Ovary (tissue), 9 donors: ENCODE results near the gene COX10. TPM values are rescaled to one million over a fixed set of nuclear protein-coding genes. Genes with fewer than 3 reads are reported as not detected.
"Not testable (repeated sequence)": the region's sequence is repeated elsewhere in the genome, so short reads cannot be mapped to it uniquely, and the experiment has no call there.

Experiments
- DNase-seq, 5 donors: peaks; one replicate each; pipeline ENCODE4 v3.0.0-alpha.2; 2019 to 2020
- H3K27ac ChIP-seq, 2 donors: fragments of 200-600 bp; one replicate each; pipeline versions ENCODE4 v1.5.1 to v1.8.0; 2019 to 2022
- H3K27me3 ChIP-seq: fragments of 200-600 bp; one replicate; pipeline ENCODE4 v1.8.0; 2022
- H3K36me3 ChIP-seq: fragments of 200-600 bp; sonication (generic); one replicate; pipeline ENCODE4 v1.5.1; 2019
- H3K4me1 ChIP-seq: one replicate; pipeline ENCODE4 v1.8.1; 2013; ENCODE audit warnings: mild to moderate bottlenecking, moderate library complexity; ENCODE audit not compliant: insufficient read depth
- H3K4me3 ChIP-seq: fragments of 200-600 bp; sonication (generic); one replicate; pipeline ENCODE4 v1.5.1; 2017
- H3K9me3 ChIP-seq, 2 donors: fragments of 200-600 bp in 1 of 2; sonication (generic) in 1 of 2; one replicate each; pipeline versions ENCODE4 v1.5.1 to v1.8.1; 2013 to 2019; ENCODE audit warnings: mild to moderate bottlenecking in 1 of 2, moderate library complexity in 1 of 2
- CTCF ChIP-seq, 3 donors: fragments of 450-650 bp in 2 of 3; fragments of 200-600 bp in 1 of 3; IDR thresholded peaks; one replicate each; pipeline versions ENCODE4 v1.5.1 to v1.8.0; 2016 to 2022; ENCODE audit warnings: antibody characterized with exemption in 3 of 3, mild to moderate bottlenecking in 1 of 3
- EP300 ChIP-seq: sonication (generic); formaldehyde crosslinking; IDR thresholded peaks from one replicate; pipeline ENCODE4 v1.6.1; 2017; ENCODE audit warnings: antibody characterized with exemption
- POLR2A ChIP-seq: fragments of 450-650 bp; IDR thresholded peaks from one replicate; pipeline ENCODE4 v1.6.1; 2017; ENCODE audit warnings: antibody characterized with exemption, mild to moderate bottlenecking, moderate library complexity
- WGBS, 3 donors: extraction: QIAGEN DNeasy Blood & Tissue Kit in 1 of 3; methylation state at CpG; one replicate each; pipeline versions ENCODE4 v1.1.5 to v1.1.7; 2013 to 2017; 5-methylcytosine and 5-hydroxymethylcytosine counted together
- intact Hi-C, 4 donors: fragments of 100-400 bp; cut with DNase I; formaldehyde crosslinking; loops; one replicate each; pipeline versions ENCODE4 v1.11.0 to v1.15.1; 2022 to 2023
- polyA plus RNA-seq, 2 donors: library from polyadenylated mRNA; stranded (reverse); fragments of 200-250 nt in 1 of 2; fragments of 350-450 nt in 1 of 2; fragmentation: Illumina TruSeq in 1 of 2; extraction: RNeasy Lipid Tissue Mini Kit (QIAGEN cat#74804) in 1 of 2; gene quantifications; one replicate each; pipeline ENCODE4 v1.2.3, GENCODE V29; 2013 to 2014
- total RNA-seq, 7 donors: library from RNA; depleted of rRNA in 2 of 7; stranded (reverse); fragments of >200 nt in 2 of 7; fragmentation: NEBNext Ultra II Directional in 3 of 7; extraction: Animal tissue kit (Norgen Biotek cat#: 25700) in 3 of 7; gene quantifications; one replicate each; pipeline versions ENCODE4 v1.1.0 to v1.2.4, GENCODE V29; 2016 to 2023
- donor health status: DM: no; HTN: no; CAD: no; lungs with moderate emphysema.
- donor health status: DM: no; HTN: no; CAD: no.
- donor health status: Bipolar disorder and iron deficiency.
- donor health status: DM: yes; HTN: yes; CAD: no.
- donor health status: DM: no; HTN: no; CAD: no.
- donor health status: DM: yes; HTN: yes; CAD: no.

The COX10 gene
- total and polyA plus RNA-seq, 9 donors: 5.1 to 15.3 (median 11.7) TPM

GRCh38 chr17:14227052-14227451 is 157.7 kb downstream of the COX10 start:
- no peaks in the 10 kb centered on the region for H3K36me3 ChIP-seq
- DNase-seq: no peak
- H3K9me3 ChIP-seq: no peaks in the 10 kb centered on the region
- no peak overlapping the region for H3K27ac ChIP-seq
- WGBS, 3 donors: 95 to 97% (median 96%) methylated on average over 7 of the region's 7 CpGs
- H3K27me3 ChIP-seq: no peaks in the 10 kb centered on the region
- peaks cover 2% of the 10 kb centered on the region for H3K4me1 ChIP-seq
- no peak overlapping the region for H3K4me3 ChIP-seq
- TF ChIP-seq CTCF (IDR thresholded peaks at IDR 0.05): no peak
- no peak for TF ChIP-seq POLR2A
- TF ChIP-seq EP300: no peak
- intact Hi-C loops: no loop called here

GRCh38 chr17:14228903-14229302 is 159.6 kb downstream of the COX10 start:
- no peak for DNase-seq
- Histone ChIP-seq H3K27ac (no peak overlapping the region), H3K27me3 (no peaks in the 10 kb centered on the region), H3K4me3 (no peak overlapping the region), H3K9me3 (no peaks in the 10 kb centered on the region), H3K4me1 (peaks cover 2% of the 10 kb centered on the region), H3K36me3 (no peaks in the 10 kb centered on the region)
- intact Hi-C loops: no loop called here
- no peak for TF ChIP-seq CTCF (IDR thresholded peaks at IDR 0.05)
- TF ChIP-seq POLR2A: no peak
- TF ChIP-seq EP300: no peak
- WGBS, 3 donors: 9 to 31% (median 16%) methylated on average over 4 of the region's 4 CpGs

GRCh38 chr17:14231187-14231586 is 161.9 kb downstream of the COX10 start:
- H3K36me3 ChIP-seq, H3K27ac ChIP-seq, H3K4me3 ChIP-seq, H3K4me1 ChIP-seq, intact Hi-C loops, DNase-seq, H3K27me3 ChIP-seq, H3K9me3 ChIP-seq: not testable (repeated sequence)
- 53 to 66% (median 59%) methylated on average over 4 to 5 of the region's 6 CpGs for WGBS, 3 donors

- H3K27ac ChIP-seq, DNase-seq, intact Hi-C loops, H3K36me3 ChIP-seq, H3K27me3 ChIP-seq, H3K4me3 ChIP-seq, H3K4me1 ChIP-seq, H3K9me3 ChIP-seq: not testable (repeated sequence)
- 63 to 86% (median 76%) methylated on average over 2 of the region's 2 CpGs for WGBS, 3 donors
Measured at GRCh38 chr17:14235047-14235446, 165.7 kb downstream of the COX10 start.

GRCh38 chr17:14236032-14236431 is 166.7 kb downstream of the COX10 start:
- H3K4me3 ChIP-seq, intact Hi-C loops, H3K27me3 ChIP-seq, H3K27ac ChIP-seq, H3K9me3 ChIP-seq, H3K36me3 ChIP-seq, H3K4me1 ChIP-seq, DNase-seq: not testable (repeated sequence)
- 81 to 92% (median 83%) methylated on average over 6 to 9 of the region's 9 CpGs for WGBS, 3 donors

GRCh38 chr17:14236762-14237161 is 167.5 kb downstream of the COX10 start, which contains the start of gene CDRT15:
Gene CDRT15, minus strand, starts transcription at chr17:14236862. Its CDS starts 29 bp downstream, at chr17:14236833.
- H3K36me3 ChIP-seq, H3K4me3 ChIP-seq, H3K9me3 ChIP-seq, H3K4me1 ChIP-seq, H3K27ac ChIP-seq, H3K27me3 ChIP-seq, DNase-seq, intact Hi-C loops: not testable (repeated sequence)
- WGBS, 3 donors: 88 to 94% (median 92%) methylated on average over 10 to 11 of the region's 11 CpGs

GRCh38 chr17:14239271-14239670 is 170.0 kb downstream of the COX10 start:
- H3K27me3 ChIP-seq, H3K4me1 ChIP-seq, H3K4me3 ChIP-seq, DNase-seq, intact Hi-C loops, H3K9me3 ChIP-seq, H3K27ac ChIP-seq, H3K36me3 ChIP-seq: not testable (repeated sequence)
- 74 to 100% methylated on average over 2 to 3 of the region's 5 CpGs; no CpG with 5 or more reads in 1 of the 3 donors for WGBS, 3 donors
